ENCODE results near the gene AGMAT.

The AGMAT gene

GRCh38 chr1:15525050-15526020 lies 59.5 kb downstream of the AGMAT start:
- H3K4me3 ChIP-seq (ENCODE audit: low read length): peak overlapping the region; percentile 58
- WGBS (ENCODE audit: extremely low coverage, insufficient coverage, low lambda C conversion rate): no CpG with 5 or more reads among the region's 40 CpGs
- peaks cover 4% of the 10 kb centered on the region for H3K4me1 ChIP-seq (ENCODE audit: control insufficient read depth, low read depth, low read length)
- H3K4ac ChIP-seq (ENCODE audit: low read depth, low read length): no peak overlapping the region
- peak overlapping the region; percentile 84 for H3K4me2 ChIP-seq (ENCODE audit: low read length)
- DNase-seq: peak; percentile 26
- peaks cover 6% of the 10 kb centered on the region for H3K79me1 ChIP-seq (ENCODE audit: low read length)
- H3K56ac ChIP-seq (ENCODE audit: low read length): peak overlapping the region; percentile 49
- H3K79me2 ChIP-seq (ENCODE audit: control insufficient read depth, insufficient read depth, low read length): peaks cover 4% of the 10 kb centered on the region
- H3K27ac ChIP-seq (ENCODE audit: low read depth, low read length): no peak overlapping the region
- H3K27me3 ChIP-seq (ENCODE audit: insufficient read depth, low read length, poor library complexity): no peaks in the 10 kb centered on the region
- no peak overlapping the region for H3K23ac ChIP-seq (ENCODE audit: low read length)
- H3K9ac ChIP-seq (ENCODE audit: low read length): peak overlapping the region; percentile 56
- no peak overlapping the region for H2AK5ac ChIP-seq (ENCODE audit: low read length)
- no peak overlapping the region for H4K8ac ChIP-seq (ENCODE audit: low read depth, low read length)
- no peak overlapping the region for H2BK15ac ChIP-seq (replicated peaks; ENCODE audit: low read depth)
- no peaks in the 10 kb centered on the region for H3K36me3 ChIP-seq (ENCODE audit: control insufficient read depth, insufficient read depth, low read length)
- H4K5ac ChIP-seq (ENCODE audit: low read length): no peak overlapping the region
- no peak overlapping the region for H2BK5ac ChIP-seq (ENCODE audit: low read length)
- no peak overlapping the region for H2BK120ac ChIP-seq (ENCODE audit: low read depth, low read length)
- H3K18ac ChIP-seq (ENCODE audit: low read length): no peak overlapping the region

GRCh38 chr1:15524283-15525049 lies 60.4 kb downstream of the AGMAT start:
- Histone ChIP-seq H3K4me2 (ENCODE audit: low read length) (no peak overlapping the region), H2BK5ac (ENCODE audit: low read length) (peak overlapping the region; percentile 99), H3K18ac (ENCODE audit: low read length) (peak overlapping the region; percentile 98), H4K5ac (ENCODE audit: low read length) (no peak overlapping the region), H3K4me1 (ENCODE audit: control insufficient read depth, low read depth, low read length) (peaks cover 4% of the 10 kb centered on the region), H3K23ac (ENCODE audit: low read length) (peak overlapping the region; percentile 48), H3K9ac (ENCODE audit: low read length) (peak overlapping the region; percentile 78), H3K79me2 (ENCODE audit: control insufficient read depth, insufficient read depth, low read length) (peaks cover 4% of the 10 kb centered on the region), H3K4ac (ENCODE audit: low read depth, low read length) (peak overlapping the region; percentile 94), H3K36me3 (ENCODE audit: control insufficient read depth, insufficient read depth, low read length) (no peaks in the 10 kb centered on the region), H2BK120ac (ENCODE audit: low read depth, low read length) (peak overlapping the region; percentile 23), H2BK15ac (replicated peaks; ENCODE audit: low read depth) (no peak overlapping the region), H4K8ac (ENCODE audit: low read depth, low read length) (no peak overlapping the region), H3K27ac (ENCODE audit: low read depth, low read length) (peak overlapping the region; percentile 94), H3K4me3 (ENCODE audit: low read length) (peak overlapping the region; percentile 74), H3K56ac (ENCODE audit: low read length) (peak overlapping the region; percentile 99), H2AK5ac (ENCODE audit: low read length) (no peak overlapping the region), H3K79me1 (ENCODE audit: low read length) (peaks cover 6% of the 10 kb centered on the region), H3K27me3 (ENCODE audit: insufficient read depth, low read length, poor library complexity) (no peaks in the 10 kb centered on the region)
- WGBS (ENCODE audit: extremely low coverage, insufficient coverage, low lambda C conversion rate): no CpG with 5 or more reads among the region's 88 CpGs
- DNase-seq: peak; percentile 99

GRCh38 chr1:15524021-15524282 lies 60.9 kb downstream of the AGMAT start, which contains the start of gene CASP9:
Gene CASP9 (minus strand): TSS chr1:15524215. CDS start chr1:15524200, 15 bp downstream.
- Histone ChIP-seq H2BK15ac (replicated peaks; ENCODE audit: low read depth) (no peak within 1 kb of the TSS), H3K18ac (ENCODE audit: low read length) (peak within 1 kb of the TSS; percentile 98), H3K9ac (ENCODE audit: low read length) (peak within 1 kb of the TSS; percentile 80), H3K36me3 (ENCODE audit: control insufficient read depth, insufficient read depth, low read length) (no peaks in the 10 kb centered on the region), H3K4me3 (ENCODE audit: low read length) (peak within 1 kb of the TSS; percentile 74), H4K5ac (ENCODE audit: low read length) (no peak within 1 kb of the TSS), H3K23ac (ENCODE audit: low read length) (peak within 1 kb of the TSS; percentile 48), H3K4me2 (ENCODE audit: low read length) (peak within 1 kb of the TSS; percentile 84), H3K4me1 (ENCODE audit: control insufficient read depth, low read depth, low read length) (peaks cover 4% of the 10 kb centered on the region), H2BK5ac (ENCODE audit: low read length) (peak within 1 kb of the TSS; percentile 99), H4K8ac (ENCODE audit: low read depth, low read length) (no peak within 1 kb of the TSS), H2BK120ac (ENCODE audit: low read depth, low read length) (peak within 1 kb of the TSS; percentile 23), H3K56ac (ENCODE audit: low read length) (peak within 1 kb of the TSS; percentile 99), H3K4ac (ENCODE audit: low read depth, low read length) (peak within 1 kb of the TSS; percentile 94), H2AK5ac (ENCODE audit: low read length) (no peak within 1 kb of the TSS), H3K27me3 (ENCODE audit: insufficient read depth, low read length, poor library complexity) (no peaks in the 10 kb centered on the region), H3K79me2 (ENCODE audit: control insufficient read depth, insufficient read depth, low read length) (peaks cover 4% of the 10 kb centered on the region), H3K79me1 (ENCODE audit: low read length) (peaks cover 5% of the 10 kb centered on the region), H3K27ac (ENCODE audit: low read depth, low read length) (peak within 1 kb of the TSS; percentile 94)
- WGBS (ENCODE audit: extremely low coverage, insufficient coverage, low lambda C conversion rate): no CpG with 5 or more reads among the region's 27 CpGs
- no peak for DNase-seq

GRCh38 chr1:15523104-15524020 lies 61.5 kb downstream of the AGMAT start:
- Histone ChIP-seq H2AK5ac (ENCODE audit: low read length) (no peak overlapping the region), H2BK120ac (ENCODE audit: low read depth, low read length) (no peak overlapping the region), H3K4me2 (ENCODE audit: low read length) (peak overlapping the region; percentile 67), H3K4ac (ENCODE audit: low read depth, low read length) (no peak overlapping the region), H3K27me3 (ENCODE audit: insufficient read depth, low read length, poor library complexity) (no peaks in the 10 kb centered on the region), H3K23ac (ENCODE audit: low read length) (no peak overlapping the region), H3K9ac (ENCODE audit: low read length) (peak overlapping the region; percentile 80), H3K4me3 (ENCODE audit: low read length) (peak overlapping the region; percentile 44), H2BK5ac (ENCODE audit: low read length) (no peak overlapping the region), H3K4me1 (ENCODE audit: control insufficient read depth, low read depth, low read length) (peaks cover 4% of the 10 kb centered on the region), H3K18ac (ENCODE audit: low read length) (peak overlapping the region; percentile 43), H4K8ac (ENCODE audit: low read depth, low read length) (no peak overlapping the region), H3K56ac (ENCODE audit: low read length) (peak overlapping the region; percentile 89), H3K79me2 (ENCODE audit: control insufficient read depth, insufficient read depth, low read length) (peaks cover 4% of the 10 kb centered on the region), H3K79me1 (ENCODE audit: low read length) (peaks cover 4% of the 10 kb centered on the region), H3K27ac (ENCODE audit: low read depth, low read length) (peak overlapping the region; percentile 23), H2BK15ac (replicated peaks; ENCODE audit: low read depth) (no peak overlapping the region), H3K36me3 (ENCODE audit: control insufficient read depth, insufficient read depth, low read length) (no peaks in the 10 kb centered on the region), H4K5ac (ENCODE audit: low read length) (no peak overlapping the region)
- DNase-seq: no peak
- WGBS (ENCODE audit: extremely low coverage, insufficient coverage, low lambda C conversion rate): no CpG with 5 or more reads among the region's 18 CpGs

- no peak for DNase-seq
- H4K5ac ChIP-seq (ENCODE audit: low read length): no peak overlapping the region
- no peak overlapping the region for H3K56ac ChIP-seq (ENCODE audit: low read length)
- H2BK120ac ChIP-seq (ENCODE audit: low read depth, low read length): no peak overlapping the region
- peaks cover under 1% of the 10 kb centered on the region for H3K79me2 ChIP-seq (ENCODE audit: control insufficient read depth, insufficient read depth, low read length)
- no peak overlapping the region for H3K18ac ChIP-seq (ENCODE audit: low read length)
- no peak overlapping the region for H2BK5ac ChIP-seq (ENCODE audit: low read length)
- H3K4me2 ChIP-seq (ENCODE audit: low read length): no peak overlapping the region
- no peak overlapping the region for H3K4ac ChIP-seq (ENCODE audit: low read depth, low read length)
- H4K8ac ChIP-seq (ENCODE audit: low read depth, low read length): no peak overlapping the region
- no peaks in the 10 kb centered on the region for H3K27me3 ChIP-seq (ENCODE audit: insufficient read depth, low read length, poor library complexity)
- H3K23ac ChIP-seq (ENCODE audit: low read length): no peak overlapping the region
- no peak overlapping the region for H2BK15ac ChIP-seq (replicated peaks; ENCODE audit: low read depth)
- H3K9ac ChIP-seq (ENCODE audit: low read length): no peak overlapping the region
- H2AK5ac ChIP-seq (ENCODE audit: low read length): no peak overlapping the region
- no peak overlapping the region for H3K4me3 ChIP-seq (ENCODE audit: low read length)
- peaks cover 3% of the 10 kb centered on the region for H3K4me1 ChIP-seq (ENCODE audit: control insufficient read depth, low read depth, low read length)
- H3K27ac ChIP-seq (ENCODE audit: low read depth, low read length): no peak overlapping the region
- H3K79me1 ChIP-seq (ENCODE audit: low read length): peaks cover 3% of the 10 kb centered on the region
- no peaks in the 10 kb centered on the region for H3K36me3 ChIP-seq (ENCODE audit: control insufficient read depth, insufficient read depth, low read length)
- WGBS (ENCODE audit: extremely low coverage, insufficient coverage, low lambda C conversion rate): no CpG with 5 or more reads among the region's 4 CpGs
These were observed 62.3 kb downstream of the AGMAT start for GRCh38 chr1:15522551-15522950.
